Measurements from ENCODE around the gene PSMG3.
"Not testable (repeated sequence)": the region's sequence is repeated elsewhere in the genome, so short reads cannot be mapped to it uniquely, and the experiment has no call there.

The PSMG3 gene

GRCh38 chr7:1592299-1592871, 22.6 kb upstream of the PSMG3 start:
- Histone ChIP-seq H3K9me3 (no peaks in the 10 kb centered on the region), H3K4me1 (no peaks in the 10 kb centered on the region), H3K4me3 (no peak overlapping the region), H3K27me3 (ENCODE audit: low read depth) (peaks cover 59% of the 10 kb centered on the region), H3K36me3 (replicated peaks) (no peaks in the 10 kb centered on the region)
- in situ Hi-C loops (cut with MboI; ENCODE audit: low sequenced_read_pairs) = no loop called here
- no peak for DNase-seq (ENCODE audit: low spot score in 2 of 2)

- H3K9me3 ChIP-seq = no peaks in the 10 kb centered on the region
- in situ Hi-C loops (cut with MboI; ENCODE audit: low sequenced_read_pairs) = no loop called here
- peaks cover 56% of the 10 kb centered on the region for H3K27me3 ChIP-seq (ENCODE audit: low read depth)
- H3K36me3 ChIP-seq (replicated peaks) = no peaks in the 10 kb centered on the region
- no peaks in the 10 kb centered on the region for H3K4me1 ChIP-seq
- no peak overlapping the region for H3K4me3 ChIP-seq
- no peak for DNase-seq (ENCODE audit: low spot score in 2 of 2)
Observed at GRCh38 chr7:1591876-1592275, 22.0 kb upstream of the PSMG3 start.

- Histone ChIP-seq H3K9me3 (no peaks in the 10 kb centered on the region), H3K36me3 (replicated peaks) (no peaks in the 10 kb centered on the region), H3K27me3 (ENCODE audit: low read depth) (peaks cover 56% of the 10 kb centered on the region), H3K4me3 (no peak overlapping the region), H3K4me1 (no peaks in the 10 kb centered on the region)
- no peak for DNase-seq (ENCODE audit: low spot score in 2 of 2)
- in situ Hi-C loops (cut with MboI; ENCODE audit: low sequenced_read_pairs) = no loop called here
Observed at GRCh38 chr7:1591396-1591795, 21.6 kb upstream of the PSMG3 start.

- Histone ChIP-seq H3K27me3 (ENCODE audit: low read depth) (peaks cover 53% of the 10 kb centered on the region), H3K4me1 (no peaks in the 10 kb centered on the region), H3K36me3 (replicated peaks) (no peaks in the 10 kb centered on the region), H3K9me3 (no peaks in the 10 kb centered on the region), H3K4me3 (no peak overlapping the region)
- no peak for DNase-seq (ENCODE audit: low spot score in 2 of 2)
- in situ Hi-C loops (cut with MboI; ENCODE audit: low sequenced_read_pairs) = no loop called here
Observed at GRCh38 chr7:1590887-1591286, 21.1 kb upstream of the PSMG3 start.

GRCh38 chr7:1590476-1590875, 20.6 kb upstream of the PSMG3 start:
- in situ Hi-C loops (cut with MboI; ENCODE audit: low sequenced_read_pairs) = no loop called here
- Histone ChIP-seq H3K9me3 (no peaks in the 10 kb centered on the region), H3K27me3 (ENCODE audit: low read depth) (peaks cover 53% of the 10 kb centered on the region), H3K36me3 (replicated peaks) (no peaks in the 10 kb centered on the region), H3K4me1 (no peaks in the 10 kb centered on the region), H3K4me3 (no peak overlapping the region)
- DNase-seq (ENCODE audit: low spot score in 2 of 2) = no peak

GRCh38 chr7:1588978-1589377, 19.1 kb upstream of the PSMG3 start:
- in situ Hi-C loops (cut with MboI; ENCODE audit: low sequenced_read_pairs) = no loop called here

GRCh38 chr7:1587738-1588137, 17.9 kb upstream of the PSMG3 start:
- in situ Hi-C loops (cut with MboI; ENCODE audit: low sequenced_read_pairs) = no loop called here

More at GRCh38 chr7:1588978-1589377, 19.1 kb upstream of the PSMG3 start:
- H3K4me3 ChIP-seq = no peak overlapping the region
- no peaks in the 10 kb centered on the region for H3K4me1 ChIP-seq
- peaks cover 53% of the 10 kb centered on the region for H3K27me3 ChIP-seq (ENCODE audit: low read depth)
- DNase-seq (ENCODE audit: low spot score in 2 of 2) = no peak
- H3K9me3 ChIP-seq = no peaks in the 10 kb centered on the region
- no peaks in the 10 kb centered on the region for H3K36me3 ChIP-seq (replicated peaks)

GRCh38 chr7:1586827-1587705, 17.2 kb upstream of the PSMG3 start:
- DNase-seq (ENCODE audit: low spot score in 2 of 2) = no peak
- Histone ChIP-seq H3K36me3 (replicated peaks) (no peaks in the 10 kb centered on the region), H3K4me1 (no peaks in the 10 kb centered on the region), H3K27me3 (ENCODE audit: low read depth) (peaks cover 35% of the 10 kb centered on the region), H3K4me3 (no peak overlapping the region), H3K9me3 (no peaks in the 10 kb centered on the region)
- in situ Hi-C loops (cut with MboI; ENCODE audit: low sequenced_read_pairs) = no loop called here

More at GRCh38 chr7:1587738-1588137, 17.9 kb upstream of the PSMG3 start:
- no peaks in the 10 kb centered on the region for H3K36me3 ChIP-seq (replicated peaks)
- no peaks in the 10 kb centered on the region for H3K4me1 ChIP-seq
- no peaks in the 10 kb centered on the region for H3K9me3 ChIP-seq
- H3K4me3 ChIP-seq = no peak overlapping the region
- no peak for DNase-seq (ENCODE audit: low spot score in 2 of 2)
- peaks cover 42% of the 10 kb centered on the region for H3K27me3 ChIP-seq (ENCODE audit: low read depth)

- no peak overlapping the region for H3K4me3 ChIP-seq
- no peaks in the 10 kb centered on the region for H3K4me1 ChIP-seq
- H3K36me3 ChIP-seq (replicated peaks) = no peaks in the 10 kb centered on the region
- no peak for DNase-seq (ENCODE audit: low spot score in 2 of 2)
- no peaks in the 10 kb centered on the region for H3K9me3 ChIP-seq
- H3K27me3 ChIP-seq (ENCODE audit: low read depth) = peaks cover 27% of the 10 kb centered on the region
- in situ Hi-C loops (cut with MboI; ENCODE audit: low sequenced_read_pairs) = no loop called here
Observed at GRCh38 chr7:1586126-1586826, 16.4 kb upstream of the PSMG3 start.

- in situ Hi-C loops (cut with MboI; ENCODE audit: low sequenced_read_pairs) = no loop called here
- H3K4me1 ChIP-seq = no peaks in the 10 kb centered on the region
Observed at GRCh38 chr7:1585142-1585981, 15.5 kb upstream of the PSMG3 start.

GRCh38 chr7:1584700-1585099, 14.9 kb upstream of the PSMG3 start:
- Histone ChIP-seq H3K4me1 (no peaks in the 10 kb centered on the region), H3K4me3 (no peak overlapping the region), H3K27me3 (ENCODE audit: low read depth) (peaks cover 11% of the 10 kb centered on the region), H3K9me3 (no peaks in the 10 kb centered on the region), H3K36me3 (replicated peaks) (no peaks in the 10 kb centered on the region)
- in situ Hi-C loops (cut with MboI; ENCODE audit: low sequenced_read_pairs) = no loop called here
- DNase-seq (ENCODE audit: low spot score in 2 of 2) = no peak

More at GRCh38 chr7:1585142-1585981, 15.5 kb upstream of the PSMG3 start:
- no peak for DNase-seq (ENCODE audit: low spot score in 2 of 2)
- Histone ChIP-seq H3K4me3 (no peak overlapping the region), H3K9me3 (no peaks in the 10 kb centered on the region), H3K27me3 (ENCODE audit: low read depth) (peaks cover 18% of the 10 kb centered on the region), H3K36me3 (replicated peaks) (no peaks in the 10 kb centered on the region)

GRCh38 chr7:1583241-1583930, 13.6 kb upstream of the PSMG3 start:
- H3K4me1 ChIP-seq; H3K27me3 ChIP-seq (ENCODE audit: low read depth); in situ Hi-C loops (cut with MboI; ENCODE audit: low sequenced_read_pairs): not testable (repeated sequence)

More at GRCh38 chr7:1583241-1583930, 13.6 kb upstream of the PSMG3 start:
- not testable (repeated sequence) for H3K9me3 ChIP-seq; H3K36me3 ChIP-seq (replicated peaks); DNase-seq (ENCODE audit: low spot score in 2 of 2); H3K4me3 ChIP-seq
